Activated CD8-positive, alpha-beta memory T cell treated with anti-CD3 and anti-CD28 coated beads for 1 hour (primary cell): ENCODE data around the gene GRIN1.
A peak's percentile ranks its signal among the peaks of the same experiment; 100 is the strongest.

Experiments
- DNase-seq, 2 donors: peaks; one replicate each; pipeline ENCODE4 v3.0.0-alpha.2; 2020; ENCODE audit warnings: low read depth in 1 of 2; ENCODE audit errors: extremely low read depth in 1 of 2

Gene GRIN1

GRCh38 chr9:137205126-137206069 is 66.4 kb downstream of the GRIN1 start, which contains the start of the genes NDOR1 and TMEM203:
TSS of gene NDOR1 (plus strand) at chr9:137205700. CDS start at chr9:137205778, 78 bp downstream.
TSS of gene TMEM203 (minus strand) at chr9:137205648. CDS start at chr9:137205414, 234 bp downstream.
- DNase-seq = peak; percentile 82 to 95

- no peak for DNase-seq
These were observed 67.6 kb downstream of the GRIN1 start for GRCh38 chr9:137206602-137207001.

- DNase-seq = no peak
These were observed 72.6 kb downstream of the GRIN1 start for GRCh38 chr9:137211532-137211931.

- DNase-seq = no peak
These were observed 73.6 kb downstream of the GRIN1 start for GRCh38 chr9:137212520-137212919.

GRCh38 chr9:137213160-137214060 is 74.5 kb downstream of the GRIN1 start:
- DNase-seq = no peak

- DNase-seq = no peak
These were observed 75.7 kb downstream of the GRIN1 start for GRCh38 chr9:137214620-137215019.

- no peak for DNase-seq
These were observed 76.4 kb downstream of the GRIN1 start for GRCh38 chr9:137215196-137215986.

- no peak for DNase-seq
These were observed 77.4 kb downstream of the GRIN1 start for GRCh38 chr9:137216188-137216965.

GRCh38 chr9:137217276-137218211 is 78.6 kb downstream of the GRIN1 start:
- no peak for DNase-seq

GRCh38 chr9:137218212-137218753 is 79.3 kb downstream of the GRIN1 start:
- DNase-seq = no peak
